ENCODE results near the gene TMX1.

Gene TMX1

GRCh38 chr14:51295646-51296263 is 55.7 kb downstream of the TMX1 start:
- no peak for DNase-seq

GRCh38 chr14:51297066-51297465 is 57.0 kb downstream of the TMX1 start:
- DNase-seq: no peak

GRCh38 chr14:51298895-51299294 is 58.8 kb downstream of the TMX1 start:
- DNase-seq: no peak

GRCh38 chr14:51302295-51303030 is 62.4 kb downstream of the TMX1 start:
- DNase-seq: peak; percentile 12

- no peak for DNase-seq
These were observed 64.4 kb downstream of the TMX1 start for GRCh38 chr14:51304438-51304837.

GRCh38 chr14:51304941-51305340 is 64.9 kb downstream of the TMX1 start:
- DNase-seq: no peak

- no peak for DNase-seq
These were observed 65.7 kb downstream of the TMX1 start for GRCh38 chr14:51305751-51306150.
